ENCODE results near the gene PADI3.

PADI3 gene

GRCh38 chr1:17264470-17264869 is 15.6 kb downstream of the PADI3 start:
- Histone ChIP-seq H3K27me3 (ENCODE audit: control insufficient read depth in 5 of 5, insufficient read depth in 4 of 5, low read length in 5 of 5) (peaks cover 0 to 15% (median 11%) of the 10 kb centered on the region in 5 donors), H3K27ac (ENCODE audit: low read depth, low read length) (no peak overlapping the region), H3K9me3 (ENCODE audit: control insufficient read depth in 5 of 5, low read length in 5 of 5) (peaks cover 0 to 2% (median 0%) of the 10 kb centered on the region in 5 donors), H3K9ac (ENCODE audit: low read length in 5 of 5) (no peak overlapping the region), H3K4me3 (ENCODE audit: low read depth in 1 of 5, low read length in 5 of 5) (no peak overlapping the region), H3K4me1 (ENCODE audit: control insufficient read depth in 5 of 5, insufficient read depth in 5 of 5, low read length in 5 of 5) (peaks cover 0 to under 1% (median 0%) of the 10 kb centered on the region in 5 donors), H3K36me3 (ENCODE audit: control insufficient read depth in 5 of 5, insufficient read depth in 5 of 5, low read length in 5 of 5) (no peaks in the 10 kb centered on the region)

- H3K9ac ChIP-seq (ENCODE audit: low read length in 5 of 5), result no peak overlapping the region
- no peaks in the 10 kb centered on the region for H3K4me1 ChIP-seq (ENCODE audit: control insufficient read depth in 5 of 5, insufficient read depth in 5 of 5, low read length in 5 of 5)
- H3K9me3 ChIP-seq (ENCODE audit: control insufficient read depth in 5 of 5, low read length in 5 of 5), result peaks cover 0 to 2% (median 0%) of the 10 kb centered on the region in 5 donors
- H3K4me3 ChIP-seq (ENCODE audit: low read depth in 1 of 5, low read length in 5 of 5), result no peak overlapping the region
- no peak overlapping the region for H3K27ac ChIP-seq (ENCODE audit: low read depth, low read length)
- H3K27me3 ChIP-seq (ENCODE audit: control insufficient read depth in 5 of 5, insufficient read depth in 4 of 5, low read length in 5 of 5), result peaks cover 0 to 10% (median 8%) of the 10 kb centered on the region in 5 donors
- no peaks in the 10 kb centered on the region for H3K36me3 ChIP-seq (ENCODE audit: control insufficient read depth in 5 of 5, insufficient read depth in 5 of 5, low read length in 5 of 5)
Measured at GRCh38 chr1:17265162-17265561, 16.3 kb downstream of the PADI3 start.

DNA sequence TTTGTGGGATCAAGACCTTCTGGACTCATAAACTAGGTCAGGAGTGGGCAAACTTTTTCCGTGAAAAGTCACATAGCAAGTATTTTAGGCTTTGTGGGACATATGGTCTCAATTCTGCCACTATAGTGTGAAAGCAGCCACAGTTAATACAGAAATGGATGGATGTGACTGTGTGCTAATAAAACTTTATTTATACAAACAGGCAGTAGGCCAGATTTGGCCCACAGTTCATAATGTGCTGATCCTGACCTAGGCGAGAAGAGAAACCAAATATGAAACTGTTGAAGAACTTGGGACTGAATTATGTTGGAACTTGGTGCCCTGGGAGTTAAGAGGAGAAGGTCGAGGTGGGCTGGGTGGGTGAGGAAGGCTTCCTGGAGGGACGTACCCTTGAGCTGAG is 17.1 kb downstream of the PADI3 start:
- H3K4me1 ChIP-seq (ENCODE audit: control insufficient read depth in 5 of 5, insufficient read depth in 5 of 5, low read length in 5 of 5), result no peaks in the 10 kb centered on the region
- H3K4me3 ChIP-seq (ENCODE audit: low read depth in 1 of 5, low read length in 5 of 5), result no peak overlapping the region
- peaks cover 0 to 2% (median 0%) of the 10 kb centered on the region in 5 donors for H3K9me3 ChIP-seq (ENCODE audit: control insufficient read depth in 5 of 5, low read length in 5 of 5)
- H3K36me3 ChIP-seq (ENCODE audit: control insufficient read depth in 5 of 5, insufficient read depth in 5 of 5, low read length in 5 of 5), result no peaks in the 10 kb centered on the region
- H3K9ac ChIP-seq (ENCODE audit: low read length in 5 of 5), result no peak overlapping the region
- peaks cover 0 to 3% (median under 1%) of the 10 kb centered on the region in 5 donors for H3K27me3 ChIP-seq (ENCODE audit: control insufficient read depth in 5 of 5, insufficient read depth in 4 of 5, low read length in 5 of 5)
- H3K27ac ChIP-seq (ENCODE audit: low read depth, low read length), result no peak overlapping the region

DNA sequence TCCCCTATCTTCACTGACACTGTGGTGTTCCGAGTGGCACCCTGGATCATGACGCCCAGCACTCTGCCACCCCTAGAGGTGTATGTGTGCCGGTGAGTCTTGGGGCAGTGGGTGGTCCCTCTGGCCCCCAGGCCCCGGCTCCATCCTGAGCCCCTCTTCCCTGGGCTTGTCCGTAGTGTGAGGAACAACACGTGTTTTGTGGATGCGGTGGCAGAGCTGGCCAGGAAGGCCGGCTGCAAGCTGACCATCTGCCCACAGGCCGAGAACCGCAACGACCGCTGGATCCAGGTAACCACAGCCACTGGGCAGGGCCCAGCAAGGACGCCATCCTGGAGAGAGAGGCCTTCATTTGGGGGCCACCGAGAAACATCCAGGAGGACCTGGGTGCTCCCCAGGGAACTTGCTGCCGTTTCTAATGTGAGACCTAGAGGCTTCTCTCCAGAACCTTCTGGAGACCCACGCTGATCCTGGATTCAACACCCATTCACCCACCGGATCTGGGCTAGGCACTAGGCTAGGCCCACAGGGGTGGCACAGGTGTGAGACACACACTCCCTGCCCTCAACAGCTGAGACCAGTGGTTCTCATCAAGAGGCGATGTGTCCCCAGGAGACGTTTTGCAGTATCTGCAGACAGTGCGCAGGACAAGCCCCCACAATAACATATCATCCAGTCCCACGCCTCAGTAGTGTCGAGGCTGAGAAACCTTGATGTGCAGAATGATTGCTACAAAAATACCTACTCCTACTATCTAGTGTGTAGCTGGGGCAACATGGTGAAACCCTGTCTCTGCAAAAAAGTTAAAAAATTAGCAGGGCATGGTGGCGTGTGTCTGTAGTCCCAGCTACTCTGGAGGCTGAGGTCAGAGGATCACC is 22.2 kb downstream of the PADI3 start:
- Histone ChIP-seq H3K36me3 (ENCODE audit: control insufficient read depth in 5 of 5, insufficient read depth in 5 of 5, low read length in 5 of 5) (no peaks in the 10 kb centered on the region), H3K4me3 (ENCODE audit: low read depth in 1 of 5, low read length in 5 of 5) (no peak overlapping the region), H3K4me1 (ENCODE audit: control insufficient read depth in 5 of 5, insufficient read depth in 5 of 5, low read length in 5 of 5) (no peaks in the 10 kb centered on the region), H3K27ac (ENCODE audit: low read depth, low read length) (no peak overlapping the region), H3K9ac (ENCODE audit: low read length in 5 of 5) (no peak overlapping the region), H3K9me3 (ENCODE audit: control insufficient read depth in 5 of 5, low read length in 5 of 5) (no peaks in the 10 kb centered on the region), H3K27me3 (ENCODE audit: control insufficient read depth in 5 of 5, insufficient read depth in 4 of 5, low read length in 5 of 5) (peaks cover 3 to 15% (median 8%) of the 10 kb centered on the region in 5 donors)

GRCh38 chr1:17272066-17272465 is 23.2 kb downstream of the PADI3 start:
- Histone ChIP-seq H3K4me1 (ENCODE audit: control insufficient read depth in 5 of 5, insufficient read depth in 5 of 5, low read length in 5 of 5) (no peaks in the 10 kb centered on the region), H3K9me3 (ENCODE audit: control insufficient read depth in 5 of 5, low read length in 5 of 5) (no peaks in the 10 kb centered on the region), H3K27ac (ENCODE audit: low read depth, low read length) (no peak overlapping the region), H3K4me3 (ENCODE audit: low read depth in 1 of 5, low read length in 5 of 5) (no peak overlapping the region), H3K36me3 (ENCODE audit: control insufficient read depth in 5 of 5, insufficient read depth in 5 of 5, low read length in 5 of 5) (no peaks in the 10 kb centered on the region), H3K27me3 (ENCODE audit: control insufficient read depth in 5 of 5, insufficient read depth in 4 of 5, low read length in 5 of 5) (peaks cover 8 to 15% (median 13%) of the 10 kb centered on the region in 5 donors), H3K9ac (ENCODE audit: low read length in 5 of 5) (no peak overlapping the region)

DNA sequence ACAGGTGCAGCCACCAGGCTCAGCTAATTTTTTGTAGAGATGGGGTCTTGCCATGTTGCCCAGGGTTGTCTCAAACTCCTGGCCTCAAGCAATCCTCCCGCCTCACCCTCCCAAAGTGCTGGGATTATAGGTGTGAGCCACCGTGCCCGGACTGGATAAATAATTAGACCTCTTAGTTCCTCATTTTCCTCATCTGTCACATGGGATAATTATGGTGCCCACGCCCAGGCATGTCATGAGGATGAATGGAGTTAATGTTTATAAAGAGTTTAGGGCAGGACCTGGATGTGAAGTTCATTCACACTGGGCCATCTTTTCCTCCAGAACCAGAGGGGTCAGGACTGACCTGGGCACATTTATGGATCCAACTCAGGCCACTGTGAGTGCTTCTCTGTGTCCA is 23.7 kb downstream of the PADI3 start:
- Histone ChIP-seq H3K36me3 (ENCODE audit: control insufficient read depth in 5 of 5, insufficient read depth in 5 of 5, low read length in 5 of 5) (no peaks in the 10 kb centered on the region), H3K4me1 (ENCODE audit: control insufficient read depth in 5 of 5, insufficient read depth in 5 of 5, low read length in 5 of 5) (no peaks in the 10 kb centered on the region), H3K4me3 (ENCODE audit: low read depth in 1 of 5, low read length in 5 of 5) (no peak overlapping the region), H3K9me3 (ENCODE audit: control insufficient read depth in 5 of 5, low read length in 5 of 5) (no peaks in the 10 kb centered on the region), H3K9ac (ENCODE audit: low read length in 5 of 5) (no peak overlapping the region), H3K27ac (ENCODE audit: low read depth, low read length) (no peak overlapping the region), H3K27me3 (ENCODE audit: control insufficient read depth in 5 of 5, insufficient read depth in 4 of 5, low read length in 5 of 5) (peaks cover 8 to 17% (median 15%) of the 10 kb centered on the region in 5 donors)

- Histone ChIP-seq H3K27me3 (ENCODE audit: control insufficient read depth in 5 of 5, insufficient read depth in 4 of 5, low read length in 5 of 5) (peaks cover 8 to 19% (median 15%) of the 10 kb centered on the region in 5 donors), H3K27ac (ENCODE audit: low read depth, low read length) (no peak overlapping the region), H3K9me3 (ENCODE audit: control insufficient read depth in 5 of 5, low read length in 5 of 5) (no peaks in the 10 kb centered on the region), H3K4me3 (ENCODE audit: low read depth in 1 of 5, low read length in 5 of 5) (no peak overlapping the region), H3K36me3 (ENCODE audit: control insufficient read depth in 5 of 5, insufficient read depth in 5 of 5, low read length in 5 of 5) (no peaks in the 10 kb centered on the region), H3K9ac (ENCODE audit: low read length in 5 of 5) (no peak overlapping the region), H3K4me1 (ENCODE audit: control insufficient read depth in 5 of 5, insufficient read depth in 5 of 5, low read length in 5 of 5) (no peaks in the 10 kb centered on the region)
Measured at GRCh38 chr1:17273096-17273495, 24.2 kb downstream of the PADI3 start.

DNA sequence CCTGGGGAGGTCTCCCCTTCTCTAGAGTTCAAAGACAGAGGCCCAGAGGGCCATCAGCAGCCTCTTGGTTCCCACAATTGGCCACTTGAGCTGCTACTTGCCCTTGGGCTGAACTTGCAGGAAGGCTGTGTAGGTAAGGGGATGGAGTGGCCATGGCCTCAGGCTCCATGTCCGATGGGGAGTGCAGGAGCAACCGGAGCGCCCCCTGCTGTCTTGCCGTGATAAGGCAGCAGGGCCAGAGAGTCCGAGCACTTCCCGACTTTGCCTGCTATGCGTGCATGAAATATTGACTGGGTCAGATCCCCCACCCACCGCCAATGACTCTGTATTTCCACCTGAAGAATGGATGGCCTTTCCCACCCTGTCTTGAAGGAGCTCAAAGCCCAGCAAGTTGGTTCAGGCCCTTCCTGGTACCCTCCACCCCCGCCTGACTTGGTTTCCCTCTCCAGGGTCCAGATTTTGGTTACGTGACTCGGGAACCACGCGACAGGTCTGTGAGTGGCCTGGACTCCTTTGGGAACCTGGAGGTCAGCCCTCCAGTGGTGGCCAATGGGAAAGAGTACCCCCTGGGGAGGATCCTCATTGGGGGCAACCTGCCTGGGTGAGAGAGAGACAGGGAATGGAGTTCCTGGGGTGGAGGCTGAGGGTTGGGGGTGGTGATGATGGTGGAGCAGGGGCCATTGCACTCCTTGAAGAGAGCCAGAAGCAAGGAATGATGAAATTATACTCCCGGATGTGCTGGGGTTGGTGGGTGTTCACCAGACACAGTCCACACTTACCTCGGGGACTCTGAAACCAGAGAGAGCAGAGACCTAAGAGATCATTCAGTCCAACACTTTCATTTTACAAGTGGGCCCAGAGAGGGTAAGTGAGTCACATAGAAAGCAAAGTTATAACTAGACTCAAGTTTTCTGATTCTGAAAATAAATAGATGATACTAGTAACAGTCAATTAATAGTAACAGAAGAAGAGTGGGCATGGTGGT is 25.6 kb downstream of the PADI3 start:
- Histone ChIP-seq H3K27ac (ENCODE audit: low read depth, low read length) (no peak overlapping the region), H3K27me3 (ENCODE audit: control insufficient read depth in 5 of 5, insufficient read depth in 4 of 5, low read length in 5 of 5) (peaks cover 8 to 23% (median 15%) of the 10 kb centered on the region in 5 donors), H3K4me1 (ENCODE audit: control insufficient read depth in 5 of 5, insufficient read depth in 5 of 5, low read length in 5 of 5) (no peaks in the 10 kb centered on the region), H3K36me3 (ENCODE audit: control insufficient read depth in 5 of 5, insufficient read depth in 5 of 5, low read length in 5 of 5) (no peaks in the 10 kb centered on the region), H3K9me3 (ENCODE audit: control insufficient read depth in 5 of 5, low read length in 5 of 5) (no peaks in the 10 kb centered on the region), H3K9ac (ENCODE audit: low read length in 5 of 5) (no peak overlapping the region), H3K4me3 (ENCODE audit: low read depth in 1 of 5, low read length in 5 of 5) (no peak overlapping the region)

DNA sequence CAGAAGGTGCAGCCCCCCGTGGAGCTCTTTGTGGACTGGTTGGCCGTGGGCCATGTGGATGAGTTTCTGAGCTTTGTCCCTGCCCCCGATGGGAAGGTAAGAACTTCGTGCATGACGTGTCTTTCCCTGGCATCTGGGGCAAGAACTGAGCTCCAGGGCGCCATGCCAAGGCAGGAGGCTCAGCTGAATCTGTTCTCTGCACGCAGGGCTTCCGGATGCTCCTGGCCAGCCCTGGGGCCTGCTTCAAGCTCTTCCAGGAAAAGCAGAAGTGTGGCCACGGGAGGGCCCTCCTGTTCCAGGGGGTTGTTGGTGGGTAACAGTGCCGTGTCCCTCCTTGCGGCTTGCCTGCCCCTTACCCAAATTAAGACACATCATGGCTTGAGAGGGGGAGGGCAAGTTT is 27.7 kb downstream of the PADI3 start:
- Histone ChIP-seq H3K9me3 (ENCODE audit: control insufficient read depth in 5 of 5, low read length in 5 of 5) (no peaks in the 10 kb centered on the region), H3K9ac (ENCODE audit: low read length in 5 of 5) (no peak overlapping the region), H3K27ac (ENCODE audit: low read depth, low read length) (no peak overlapping the region), H3K27me3 (ENCODE audit: control insufficient read depth in 5 of 5, insufficient read depth in 4 of 5, low read length in 5 of 5) (peaks cover 9 to 31% (median 21%) of the 10 kb centered on the region in 5 donors), H3K4me1 (ENCODE audit: control insufficient read depth in 5 of 5, insufficient read depth in 5 of 5, low read length in 5 of 5) (no peaks in the 10 kb centered on the region), H3K4me3 (ENCODE audit: low read depth in 1 of 5, low read length in 5 of 5) (no peak overlapping the region), H3K36me3 (ENCODE audit: control insufficient read depth in 5 of 5, insufficient read depth in 5 of 5, low read length in 5 of 5) (no peaks in the 10 kb centered on the region)

Data from subcutaneous abdominal adipose tissue (tissue), 5 donors.